Mucosa of descending colon (tissue), 3 donors: Measurements from ENCODE around the gene RPUSD3. TPM values are rescaled to one million over a fixed set of nuclear protein-coding genes. Genes with fewer than 3 reads are reported as not detected.
A peak's percentile ranks its signal among the peaks of the same experiment; 100 is the strongest.

Experiments
- ATAC-seq: fragments of 200-7000 bp; cut with Tn5 transposase; one replicate; pipeline ENCODE4 v1.9.1; 2020; ENCODE audit warnings: mild to moderate bottlenecking, moderate library complexity
- DNase-seq, 3 donors: peaks; one replicate each; pipeline ENCODE4 v3.0.0-alpha.2; 2020
- H3K36me3 ChIP-seq: fragments of 200-600 bp; one replicate; pipeline ENCODE4 v1.8.0; 2021; ENCODE audit warnings: low read depth, mild to moderate bottlenecking
- H3K4me1 ChIP-seq: fragments of 200-600 bp; one replicate; pipeline ENCODE4 v1.8.0; 2021; ENCODE audit warnings: low read depth, mild to moderate bottlenecking
- H3K4me3 ChIP-seq: fragments of 200-600 bp; one replicate; pipeline ENCODE4 v1.8.0; 2021; ENCODE audit warnings: mild to moderate bottlenecking
- H3K9me3 ChIP-seq: fragments of 200-600 bp; one replicate; pipeline ENCODE4 v1.8.0; 2021; ENCODE audit warnings: mild to moderate bottlenecking
- intact Hi-C, 2 donors: fragments of 100-400 bp; cut with DNase I in 1 of 2; cut with micrococcal nuclease in 1 of 2; formaldehyde crosslinking; loops; one replicate each; pipeline versions ENCODE4 v1.11.0 to v1.11.1; 2022; cut with DNase I, micrococcal nuclease
- total RNA-seq, 3 donors: library from RNA; stranded (reverse); fragmentation: NEBNext Ultra II Directional in 2 of 3; extraction: Animal tissue kit (Norgen Biotek cat#: 25700) in 2 of 3; gene quantifications; one replicate each; pipeline versions ENCODE4 v1.2.1 to v1.2.4, GENCODE V29; 2021 to 2023
- TF ChIP-seq, protein P1 (sequence below): fragments of 200-600 bp; IDR thresholded peaks from one replicate; pipeline ENCODE4 v1.8.0; 2022; ENCODE audit warnings: antibody characterized with exemption, mild to moderate bottlenecking
- donor health status: DM: no; HTN: no; CAD: no; lungs with moderate emphysema.
- donor health status: DM: no; HTN: no; CAD: no.
- donor health status: DM: no; HTN: yes; CAD: no.

The RPUSD3 gene
- total RNA-seq, 3 donors from 2014 or later, result 26.1 to 35.6 (median 28.6) TPM

DNA sequence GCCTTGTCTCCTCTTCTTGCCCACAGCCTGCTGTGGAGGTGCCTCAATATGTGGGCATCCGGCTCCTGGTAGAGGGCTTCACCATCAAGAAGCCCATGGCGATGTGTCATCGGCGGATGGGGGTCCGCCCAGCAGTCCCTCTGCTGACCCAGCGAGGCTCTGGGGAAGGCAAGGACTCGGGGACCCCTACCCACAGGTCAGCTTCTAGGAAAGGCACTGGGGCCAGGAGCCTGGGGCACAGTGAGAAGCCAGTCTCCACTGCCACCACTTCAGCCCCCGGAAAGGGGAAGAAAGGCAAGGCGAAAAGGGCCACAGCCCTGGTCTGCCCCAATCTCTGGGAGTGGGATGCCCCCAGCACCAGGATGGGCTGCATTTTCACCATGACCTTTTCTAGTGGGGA lies 10.7 kb downstream of the RPUSD3 start:
- Histone ChIP-seq H3K9me3 (no peaks in the 10 kb centered on the region), H3K36me3 (no peaks in the 10 kb centered on the region), H3K4me1 (no peaks in the 10 kb centered on the region), H3K4me3 (no peak overlapping the region)
- DNase-seq (peak in 1 of 3 donors; percentile 44), ATAC-seq (no peak)
- intact Hi-C loops, result no loop called here
- TF ChIP-seq, protein P1, sequence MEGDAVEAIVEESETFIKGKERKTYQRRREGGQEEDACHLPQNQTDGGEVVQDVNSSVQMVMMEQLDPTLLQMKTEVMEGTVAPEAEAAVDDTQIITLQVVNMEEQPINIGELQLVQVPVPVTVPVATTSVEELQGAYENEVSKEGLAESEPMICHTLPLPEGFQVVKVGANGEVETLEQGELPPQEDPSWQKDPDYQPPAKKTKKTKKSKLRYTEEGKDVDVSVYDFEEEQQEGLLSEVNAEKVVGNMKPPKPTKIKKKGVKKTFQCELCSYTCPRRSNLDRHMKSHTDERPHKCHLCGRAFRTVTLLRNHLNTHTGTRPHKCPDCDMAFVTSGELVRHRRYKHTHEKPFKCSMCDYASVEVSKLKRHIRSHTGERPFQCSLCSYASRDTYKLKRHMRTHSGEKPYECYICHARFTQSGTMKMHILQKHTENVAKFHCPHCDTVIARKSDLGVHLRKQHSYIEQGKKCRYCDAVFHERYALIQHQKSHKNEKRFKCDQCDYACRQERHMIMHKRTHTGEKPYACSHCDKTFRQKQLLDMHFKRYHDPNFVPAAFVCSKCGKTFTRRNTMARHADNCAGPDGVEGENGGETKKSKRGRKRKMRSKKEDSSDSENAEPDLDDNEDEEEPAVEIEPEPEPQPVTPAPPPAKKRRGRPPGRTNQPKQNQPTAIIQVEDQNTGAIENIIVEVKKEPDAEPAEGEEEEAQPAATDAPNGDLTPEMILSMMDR, result no peak

DNA sequence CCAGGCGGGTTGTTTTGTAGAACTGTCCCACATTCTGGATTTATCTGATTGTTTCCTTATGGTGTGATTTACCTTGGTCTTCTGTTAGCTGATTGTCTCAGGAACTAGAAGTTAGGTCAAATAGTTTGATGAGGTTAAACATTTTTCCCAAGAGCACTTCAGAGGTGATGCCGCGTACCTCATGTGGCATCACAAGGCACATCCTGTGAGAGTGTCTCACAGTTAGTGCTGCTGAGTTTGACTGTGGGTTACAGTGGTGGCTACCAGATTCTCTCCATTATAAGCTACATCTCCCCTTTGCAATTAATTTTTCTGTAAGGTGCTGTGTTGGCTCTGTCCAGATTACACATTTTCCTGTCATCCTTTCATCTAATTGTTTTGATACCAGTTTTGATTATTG lies 12.6 kb downstream of the RPUSD3 start:
- TF ChIP-seq, protein P1, result no peak
- intact Hi-C loops, result no loop called here
- H3K9me3 ChIP-seq, result no peaks in the 10 kb centered on the region
- H3K4me3 ChIP-seq, result no peak overlapping the region
- no peak for DNase-seq
- H3K4me1 ChIP-seq, result no peaks in the 10 kb centered on the region
- ATAC-seq, result no peak
- no peaks in the 10 kb centered on the region for H3K36me3 ChIP-seq

- H3K9me3 ChIP-seq, result no peaks in the 10 kb centered on the region
- H3K4me1 ChIP-seq, result no peaks in the 10 kb centered on the region
- no peaks in the 10 kb centered on the region for H3K36me3 ChIP-seq
- DNase-seq (peak in 1 of 3 donors; percentile 40), ATAC-seq (no peak)
- no peak overlapping the region for H3K4me3 ChIP-seq
- TF ChIP-seq, protein P1, result no peak
- intact Hi-C loops, result no loop called here
Measured at GRCh38 chr3:9828801-9829755, 14.7 kb downstream of the RPUSD3 start.

- ATAC-seq (peak; percentile 79), DNase-seq (peak in 2 of 3 donors; percentile 29 to 35)
- Histone ChIP-seq H3K4me3 (no peak overlapping the region), H3K4me1 (no peaks in the 10 kb centered on the region), H3K9me3 (no peaks in the 10 kb centered on the region), H3K36me3 (no peaks in the 10 kb centered on the region)
- TF ChIP-seq, protein P1, result no peak
- intact Hi-C loops, result no loop called here
Measured at GRCh38 chr3:9826815-9827573, 16.8 kb downstream of the RPUSD3 start.

GRCh38 chr3:9825451-9826040 lies 18.3 kb downstream of the RPUSD3 start:
- DNase-seq, result peak in 2 of 3 donors; percentile 24 to 29
- intact Hi-C loops, result no loop called here
- ATAC-seq, result peak; percentile 66
- Histone ChIP-seq H3K9me3 (no peaks in the 10 kb centered on the region), H3K4me1 (no peaks in the 10 kb centered on the region), H3K4me3 (no peak overlapping the region), H3K36me3 (no peaks in the 10 kb centered on the region)
- TF ChIP-seq, protein P1, result no peak
